GM19324 (cell line): ENCODE measurements around the gene CFAP45.

Experiments used
- ATAC-seq: cut with Tn5 transposase; IDR thresholded peaks from one replicate; pipeline ENCODE4 v1.9.1; 2021; ENCODE audit warnings: mild to moderate bottlenecking, moderate library complexity; ENCODE audit not compliant: unreplicated experiment, low FRiP score

Gene CFAP45

DNA sequence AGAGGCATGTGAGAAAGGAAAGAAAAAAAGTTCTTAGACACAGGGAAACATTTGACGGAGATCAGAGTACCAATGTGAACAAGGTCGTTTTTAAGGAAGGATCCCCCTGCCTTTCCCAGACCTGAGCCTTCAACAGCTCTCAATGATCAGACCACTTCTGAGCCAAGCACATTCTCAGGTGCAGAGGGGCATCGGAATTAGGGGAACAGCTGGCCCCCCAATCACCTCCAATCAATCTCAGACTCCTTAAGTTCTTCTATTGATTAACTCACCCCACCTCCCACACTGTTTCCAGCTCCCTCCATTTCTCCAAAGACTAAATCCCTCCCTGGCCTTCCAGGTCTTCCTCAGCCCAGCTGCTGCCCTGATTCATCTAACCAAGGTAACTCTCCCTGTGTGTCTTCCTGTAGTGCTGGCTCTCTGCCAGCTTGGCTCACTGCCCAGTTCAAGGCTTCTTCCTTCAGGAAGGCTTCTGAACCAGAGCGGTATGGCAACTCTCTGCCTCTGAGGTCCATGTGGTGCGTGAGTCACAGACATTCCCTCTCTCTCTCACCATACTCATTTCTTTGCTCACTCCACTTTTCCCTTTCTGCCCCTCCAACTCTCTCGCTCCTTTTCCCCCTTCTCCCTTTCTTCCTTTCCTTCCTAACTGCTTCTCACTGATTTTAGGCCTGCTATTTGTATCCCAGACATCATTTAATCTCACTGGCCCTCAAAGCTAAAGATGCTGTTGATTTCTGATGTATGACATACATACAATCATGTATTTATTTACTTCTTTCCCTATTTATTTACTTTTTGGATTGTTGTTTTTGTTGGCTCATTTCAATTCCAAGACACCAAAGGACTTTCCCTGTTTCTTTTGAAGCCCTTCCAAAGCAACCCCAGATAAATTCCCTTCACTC lies 18.1 kb downstream of the CFAP45 start:
- no peak for ATAC-seq

DNA sequence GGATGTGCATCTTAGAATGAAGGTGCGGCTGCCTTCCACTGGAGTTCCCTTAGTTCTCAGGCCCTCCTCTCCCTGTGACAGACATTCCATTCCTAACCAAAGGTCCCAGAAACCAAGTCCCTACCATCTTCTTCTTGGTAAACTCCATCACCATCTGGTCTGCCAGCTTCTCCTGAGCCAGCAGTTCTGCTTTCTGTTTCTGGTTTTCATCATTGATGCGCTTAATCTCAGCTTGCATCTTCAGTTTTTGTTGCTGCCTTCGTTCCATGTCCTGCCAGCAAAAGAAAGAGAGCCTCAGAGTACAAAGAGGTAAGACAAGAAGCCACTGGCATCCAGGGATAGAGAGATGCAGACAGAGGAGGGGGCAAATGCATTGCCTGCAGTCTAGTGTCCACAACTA lies 19.5 kb downstream of the CFAP45 start:
- no peak for ATAC-seq

DNA sequence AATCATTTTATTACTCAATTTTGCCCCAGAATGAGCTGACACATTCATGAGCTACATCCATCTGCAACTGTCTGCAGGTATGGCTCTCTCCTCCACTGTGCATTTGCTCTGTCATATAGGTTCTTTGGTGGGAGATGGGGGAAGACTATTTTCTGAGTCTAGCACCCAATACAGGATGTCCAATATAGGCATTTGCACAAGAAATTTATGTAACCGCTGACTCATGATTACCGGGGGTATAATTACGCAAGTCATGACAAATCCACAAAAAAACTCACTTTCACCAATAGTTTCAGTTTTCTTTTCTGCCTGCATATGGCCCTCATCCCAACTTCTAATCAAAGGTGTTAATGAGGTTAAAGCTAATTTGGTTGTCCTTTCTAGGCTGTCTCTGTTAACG lies 20.0 kb downstream of the CFAP45 start:
- ATAC-seq = no peak

DNA sequence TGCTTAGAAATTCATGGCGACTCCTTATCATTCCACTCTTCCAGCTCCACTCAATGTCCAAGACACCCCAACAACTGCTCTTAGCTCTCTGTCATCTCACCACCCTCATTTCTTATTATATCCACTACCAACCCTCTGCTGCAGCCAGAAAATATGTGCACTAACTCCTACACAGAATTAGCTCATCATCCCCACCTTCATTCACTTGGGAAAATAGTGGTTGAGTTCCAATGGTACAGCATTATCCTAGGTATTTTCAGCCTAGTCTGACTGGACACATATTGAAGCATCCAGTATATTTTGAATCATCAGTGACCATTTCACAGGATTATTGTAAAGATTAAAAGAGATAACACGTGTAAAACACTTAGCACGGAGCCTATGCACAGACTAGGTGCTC lies 20.8 kb downstream of the CFAP45 start:
- no peak for ATAC-seq

DNA sequence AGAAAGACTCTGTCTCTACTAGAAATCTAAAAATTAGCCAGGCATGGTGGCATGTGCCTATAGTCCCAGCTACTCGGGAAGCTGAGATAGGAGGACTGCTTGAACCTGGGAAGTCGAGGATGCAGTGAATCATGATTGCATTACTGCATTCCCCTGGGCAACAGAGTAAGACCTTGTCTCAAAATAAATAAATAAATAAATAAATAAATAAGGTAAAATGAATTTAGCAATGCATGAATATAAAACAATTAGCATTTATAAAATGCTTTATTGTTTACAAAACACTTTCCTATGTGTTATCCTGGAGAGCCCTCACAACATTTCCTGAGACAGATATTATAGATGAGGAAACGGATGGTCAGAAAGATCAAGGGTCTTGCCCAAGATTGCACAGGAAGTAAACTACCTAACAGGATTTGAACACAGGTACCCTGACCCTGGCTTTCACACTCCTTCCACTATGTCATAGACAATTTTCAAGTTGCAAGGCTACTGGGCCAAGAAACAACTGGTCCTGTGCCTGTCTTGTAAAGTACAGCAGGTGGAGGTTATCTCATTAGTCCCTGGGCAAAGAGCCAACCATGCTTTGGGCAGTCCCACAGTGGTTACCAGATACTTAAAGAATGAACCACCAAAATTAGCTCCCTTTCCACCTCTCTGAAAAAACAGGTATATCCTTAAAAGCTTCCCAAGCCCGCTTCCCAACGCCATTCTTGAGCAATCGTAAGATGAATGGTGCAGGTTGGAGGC lies 22.1 kb downstream of the CFAP45 start:
- ATAC-seq = no peak

DNA sequence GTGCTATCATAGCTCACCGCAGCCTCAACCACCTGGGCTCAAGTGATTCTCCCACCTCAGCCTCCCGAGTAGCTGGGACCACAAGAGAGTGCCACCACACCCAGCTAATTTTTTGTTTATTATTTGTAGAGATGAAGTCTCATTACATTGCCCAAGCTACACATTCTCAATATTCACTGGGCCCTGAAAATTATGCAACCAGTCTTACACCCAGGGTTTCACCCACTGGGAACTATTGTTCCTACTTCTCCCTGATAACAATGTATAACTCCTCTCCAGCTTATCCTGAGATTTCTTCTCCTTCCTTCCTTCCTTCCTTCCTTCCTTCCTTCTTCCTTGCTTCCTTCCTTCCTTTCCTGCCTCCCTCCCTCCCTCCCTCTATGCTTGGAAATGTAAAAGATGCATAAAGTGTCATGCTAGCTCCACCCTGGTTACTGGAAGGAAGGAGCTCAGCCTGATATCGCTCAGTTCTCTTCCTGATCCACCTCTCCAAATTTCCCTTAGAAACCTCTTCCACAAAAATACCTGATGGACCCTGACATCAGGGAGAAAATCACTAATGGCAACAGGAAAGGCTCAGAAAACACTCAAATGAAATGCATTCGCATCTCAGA lies 26.3 kb downstream of the CFAP45 start:
- ATAC-seq = no peak

DNA sequence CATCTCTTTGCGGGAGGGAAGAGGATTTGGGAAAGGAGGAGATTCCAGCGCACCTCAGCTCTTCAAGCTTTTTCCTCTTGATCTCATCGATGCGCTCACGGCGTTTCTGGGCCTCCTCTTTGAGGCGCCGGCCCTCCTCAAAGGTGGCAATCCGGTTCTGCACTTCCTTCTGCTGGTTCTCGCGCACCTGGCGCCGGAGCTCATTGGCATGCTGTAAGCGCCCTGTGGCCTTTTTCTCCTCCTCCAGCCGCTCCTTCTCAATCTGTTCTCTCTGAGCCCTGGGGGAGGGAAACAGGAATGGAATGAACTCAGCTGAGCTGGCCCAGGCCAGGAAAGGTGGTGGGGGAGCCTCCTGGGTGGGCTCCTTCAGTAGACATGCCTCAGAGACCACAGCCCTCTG lies 27.1 kb downstream of the CFAP45 start:
- no peak for ATAC-seq

DNA sequence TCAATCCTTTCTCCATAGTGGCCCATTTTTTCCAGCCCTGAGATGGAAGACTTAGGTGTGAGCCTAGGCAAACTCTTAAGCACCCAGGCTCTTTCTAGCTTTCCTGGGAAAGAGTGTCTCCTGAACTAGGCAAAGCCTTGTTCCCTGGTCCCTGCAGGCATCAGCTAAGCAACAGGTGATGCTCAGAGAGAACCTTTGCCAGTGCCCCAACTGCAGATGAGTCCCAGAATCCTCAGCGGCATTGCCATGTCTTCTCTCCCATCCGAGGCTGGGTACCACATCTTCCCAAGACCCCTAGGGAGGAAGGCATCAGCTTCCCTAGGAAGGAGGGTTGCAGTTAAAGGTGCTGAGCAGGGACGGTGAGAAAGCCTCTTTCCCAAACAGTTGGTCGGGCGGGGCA lies 29.3 kb downstream of the CFAP45 start:
- ATAC-seq = no peak

DNA sequence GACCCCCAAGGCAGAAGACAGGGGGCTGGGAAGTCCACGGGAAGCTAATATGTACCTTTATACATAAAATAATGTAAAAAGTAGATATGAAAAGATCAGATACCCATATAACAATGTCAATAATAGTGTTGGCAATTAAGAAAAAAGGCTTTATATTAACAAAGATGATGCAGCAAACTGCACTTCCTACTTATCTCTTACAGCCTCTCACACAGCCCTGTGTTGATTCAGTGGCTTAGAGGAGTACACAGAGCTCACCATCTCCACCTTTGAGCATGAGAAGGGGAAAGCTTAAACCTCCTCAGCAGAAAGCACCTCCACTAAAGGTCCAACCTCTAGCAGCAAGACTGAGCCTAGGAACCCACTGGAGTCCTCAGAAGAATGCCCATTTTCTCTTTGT lies 30.4 kb downstream of the CFAP45 start:
- ATAC-seq = no peak

DNA sequence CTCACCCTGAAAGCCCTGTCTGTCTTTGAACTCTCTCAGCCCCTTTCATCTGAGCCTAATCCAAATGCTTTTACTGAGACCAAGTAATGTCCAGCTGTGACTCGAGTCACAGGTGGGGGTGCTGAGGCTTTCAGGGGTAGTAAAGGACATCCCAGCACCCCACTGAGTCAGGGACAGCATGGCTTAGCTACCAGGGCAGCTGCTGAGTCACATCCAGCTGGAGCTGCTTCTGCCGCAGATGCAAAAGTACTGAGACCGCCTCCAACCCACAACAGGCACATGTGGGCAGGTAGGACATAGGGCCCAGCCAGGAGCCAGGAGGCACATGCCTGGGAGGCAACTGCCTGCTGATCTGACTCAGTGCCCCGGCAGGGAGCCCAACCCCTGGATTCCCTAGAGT lies 30.8 kb downstream of the CFAP45 start:
- no peak for ATAC-seq

DNA sequence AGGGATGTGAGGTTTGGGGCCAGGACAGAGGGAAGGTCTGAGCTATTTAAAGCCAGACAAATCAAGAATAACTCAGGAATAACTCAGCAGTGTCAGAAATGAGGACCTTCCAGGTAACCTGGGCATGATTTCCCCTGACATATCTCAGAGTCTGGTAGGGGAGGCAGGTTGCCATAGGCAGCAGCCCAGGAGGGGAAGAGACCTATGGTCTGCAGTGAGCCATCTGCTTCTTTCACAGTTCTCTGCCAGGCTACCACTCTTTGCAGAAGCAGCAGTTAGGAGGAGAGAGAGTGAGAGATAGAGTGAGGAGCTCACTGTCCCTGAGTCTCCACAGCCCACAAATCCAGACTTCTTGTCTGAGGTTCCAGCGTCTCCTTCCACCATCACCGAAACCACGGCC lies 31.2 kb downstream of the CFAP45 start:
- ATAC-seq = no peak

DNA sequence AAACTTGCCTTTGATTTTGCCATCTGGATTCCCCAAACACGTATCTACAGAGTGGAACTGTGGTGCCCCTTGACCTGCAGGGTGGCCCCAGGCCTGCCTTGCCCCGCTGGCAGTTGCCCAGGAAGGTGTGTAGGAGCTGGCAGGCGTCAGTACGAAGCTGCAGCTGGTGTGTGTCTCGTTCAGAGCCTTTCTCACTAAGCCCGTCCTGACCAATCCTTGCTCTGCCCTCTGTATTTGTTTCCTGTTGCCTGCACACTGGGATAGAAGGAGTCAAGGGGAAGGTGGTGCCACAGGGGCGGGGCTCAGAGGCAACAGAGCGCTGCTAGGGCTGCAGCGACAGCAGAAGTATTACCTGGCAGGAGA lies 32.3 kb downstream of the CFAP45 start:
- ATAC-seq = no peak

DNA sequence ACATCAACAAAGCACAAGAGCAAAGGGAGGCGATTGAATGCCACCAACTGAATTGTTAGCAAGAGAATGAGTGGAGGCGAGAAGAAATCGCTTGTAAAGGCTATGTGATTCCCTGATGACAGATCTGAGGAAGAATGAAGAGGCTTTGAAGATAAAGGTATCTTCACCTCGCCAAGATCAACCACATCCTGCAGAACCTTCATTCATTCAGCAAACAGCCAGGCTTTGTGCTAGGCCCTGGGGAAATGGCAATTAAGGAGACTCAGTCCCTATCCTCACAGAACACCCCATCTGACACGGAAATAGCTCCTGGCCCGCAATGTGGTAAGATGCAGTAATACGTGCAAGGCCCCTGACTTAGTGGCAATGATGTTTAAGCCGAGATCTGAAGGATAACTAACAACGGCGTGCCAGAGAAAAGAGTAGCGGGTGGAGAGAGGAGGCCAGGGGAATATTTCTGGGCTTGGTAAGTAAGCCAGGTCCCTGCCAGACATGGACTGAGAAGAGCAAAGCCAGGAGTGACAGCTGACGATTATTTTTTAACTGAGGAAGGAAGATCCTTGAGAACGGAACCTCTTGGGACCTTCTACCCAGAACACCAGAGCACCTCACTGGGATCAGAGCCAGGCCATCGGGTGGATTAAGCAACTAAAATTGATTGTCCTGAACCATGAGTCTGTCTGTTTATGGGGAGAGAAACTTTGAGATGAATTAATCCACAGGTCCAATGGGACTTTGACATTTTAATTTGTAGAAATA lies 32.9 kb downstream of the CFAP45 start:
- no peak for ATAC-seq

DNA sequence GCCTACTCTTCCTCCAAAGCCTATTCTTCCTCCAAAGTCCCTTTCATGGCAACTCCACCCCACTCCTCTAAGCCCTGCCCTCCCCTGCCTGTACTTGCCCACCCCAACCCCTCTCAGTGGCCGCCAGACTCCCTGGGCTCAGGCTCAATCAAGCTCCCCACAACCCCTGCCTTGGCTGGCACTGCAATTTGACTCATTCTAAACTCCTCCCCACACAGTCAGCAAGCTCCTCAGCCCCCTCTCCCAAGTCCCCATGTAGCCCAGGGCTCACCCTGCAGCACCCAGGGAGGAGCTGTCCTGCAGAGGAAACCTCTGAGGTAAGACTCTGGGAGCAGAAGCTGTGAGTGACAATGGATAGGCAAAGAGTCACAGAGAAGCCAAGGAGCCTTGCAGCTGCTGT lies 33.9 kb downstream of the CFAP45 start:
- ATAC-seq = no peak

DNA sequence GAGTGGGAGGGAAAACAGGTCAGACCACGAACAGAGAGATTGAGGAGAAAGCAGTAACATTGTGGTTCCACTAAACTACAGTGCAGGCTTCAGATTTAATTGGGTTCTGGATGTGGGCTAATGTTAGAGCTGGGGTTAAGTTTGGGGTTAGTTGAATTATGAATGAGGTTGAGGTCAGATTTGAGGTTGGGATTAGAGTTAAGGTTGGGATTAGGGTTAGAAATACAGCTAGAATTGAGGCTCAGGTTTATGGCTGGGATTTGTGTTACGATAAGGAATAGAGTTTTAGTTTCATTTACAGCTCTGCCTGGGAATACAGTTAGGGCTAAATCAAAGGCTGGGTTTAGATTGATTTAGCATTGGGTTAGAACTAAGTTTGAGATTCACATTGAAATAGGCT lies 35.7 kb downstream of the CFAP45 start:
- ATAC-seq = no peak

DNA sequence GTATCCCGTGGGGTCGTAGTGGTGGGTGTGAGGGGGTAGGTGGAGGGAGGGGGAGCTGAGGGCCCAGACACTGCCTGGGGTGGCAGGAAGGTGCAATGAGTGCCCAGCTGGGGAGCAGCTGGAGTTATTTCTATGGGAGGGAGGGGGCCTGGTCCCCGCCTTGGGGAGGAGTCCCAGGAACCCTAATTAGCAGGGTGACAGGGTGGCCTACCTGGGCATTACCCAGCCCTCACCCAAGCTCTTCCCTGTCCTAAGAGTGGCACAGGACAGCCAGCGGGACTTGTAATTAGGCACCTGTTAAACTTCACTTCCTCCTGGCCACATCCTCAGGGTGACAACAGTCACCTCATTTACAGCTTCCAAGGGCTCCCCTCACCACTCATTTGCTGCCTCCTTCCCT lies 37.4 kb downstream of the CFAP45 start, which contains the start of gene VSIG8:
Gene VSIG8, minus strand, starts transcription at position 101 of the 400 bp plus-strand sequence. CDS start 136 bp downstream, outside the sequence.
- no peak for ATAC-seq

DNA sequence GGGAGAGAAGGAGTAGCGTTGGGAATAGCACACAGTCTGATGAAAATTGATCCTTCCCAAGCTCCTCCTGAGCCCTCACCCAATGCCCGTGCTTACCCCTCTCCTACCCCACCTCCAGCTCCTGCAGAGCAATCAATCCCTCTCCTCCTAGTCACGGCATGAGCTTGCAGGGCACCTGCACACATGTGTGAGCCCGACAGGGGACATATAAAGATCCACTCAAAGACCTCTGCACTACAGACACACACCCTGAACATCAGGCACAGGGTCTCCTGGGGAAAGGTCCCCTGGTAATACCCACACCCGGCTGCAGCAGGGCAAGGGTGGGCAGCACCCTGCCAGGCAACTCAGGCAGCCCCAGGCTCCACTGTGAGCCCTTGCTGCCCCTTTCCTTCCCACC lies 37.9 kb downstream of the CFAP45 start:
- ATAC-seq = no peak

DNA sequence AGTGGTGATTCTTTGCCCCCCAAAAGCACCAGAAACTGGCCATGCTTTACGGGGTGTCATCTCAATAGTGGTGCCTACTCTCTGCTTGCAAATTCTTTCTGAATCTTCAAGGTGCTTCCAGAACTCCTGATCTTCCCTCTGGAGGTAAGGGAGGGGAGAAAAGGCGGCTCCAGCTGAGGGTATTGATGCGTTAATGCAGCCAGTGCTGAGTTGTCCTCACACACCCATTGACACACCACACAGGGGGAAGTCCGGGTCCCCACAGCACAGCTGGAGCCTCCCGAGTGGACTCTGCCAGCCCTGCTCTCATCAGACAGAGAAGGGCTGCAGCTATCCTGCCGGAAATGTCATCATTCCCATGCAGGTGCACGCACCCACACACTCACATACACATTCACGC lies 38.7 kb downstream of the CFAP45 start:
- ATAC-seq = no peak

DNA sequence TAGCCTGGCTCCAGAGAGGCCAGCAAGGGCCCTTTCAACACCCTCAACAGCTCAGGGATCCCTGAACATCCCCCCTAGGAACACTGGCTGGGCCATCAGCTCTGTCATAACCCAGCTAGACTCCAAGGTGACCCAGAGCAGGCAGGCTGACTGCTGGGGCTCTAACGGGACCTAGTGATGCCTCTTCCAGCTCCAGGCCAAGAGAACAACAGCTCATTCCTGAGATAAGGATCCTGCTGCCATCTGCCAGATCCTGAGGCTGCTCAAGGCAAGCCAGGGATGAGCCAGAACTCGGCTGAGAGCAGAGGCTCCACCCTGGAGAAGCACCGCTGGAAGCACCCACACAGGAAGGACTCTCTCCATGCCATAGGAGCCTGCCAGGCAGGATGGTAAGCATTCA lies 39.5 kb downstream of the CFAP45 start:
- no peak for ATAC-seq

DNA sequence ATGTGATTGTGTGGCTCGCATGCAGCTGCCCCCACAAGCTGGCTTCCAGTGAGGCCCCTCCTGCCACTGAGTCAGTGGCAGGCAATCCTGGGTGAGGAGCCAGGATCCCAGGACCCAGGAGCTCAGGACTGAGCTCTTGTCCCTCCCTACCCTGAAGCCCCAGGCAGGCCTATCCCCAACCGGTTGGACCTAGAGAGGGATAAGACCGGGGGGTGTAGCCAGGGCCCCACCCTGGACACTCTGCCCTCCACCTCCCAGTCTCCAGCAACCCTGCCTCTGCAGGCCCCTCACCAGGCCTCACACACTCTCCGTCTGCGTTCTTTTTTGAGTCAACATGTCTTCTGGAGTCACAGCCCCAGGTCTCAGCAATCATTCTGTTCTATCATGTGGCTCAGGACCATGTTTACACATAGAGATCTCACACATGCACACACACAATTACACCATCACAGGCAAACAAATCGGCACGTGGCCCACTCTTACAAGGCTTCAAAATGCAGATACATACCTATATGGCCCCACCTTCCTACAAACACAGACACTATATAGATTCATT lies 40.1 kb downstream of the CFAP45 start:
- no peak for ATAC-seq
